H1 (cell line): ENCODE measurements around the gene ELAPOR2. TPM values are rescaled to one million over a fixed set of nuclear protein-coding genes. Genes with fewer than 3 reads are reported as not detected.

Experiments used
- CTCF ChIA-PET: fragments of 300-600 bp; sonication (Branson Sonifier 250); formaldehyde crosslinking; loops from one replicate; lab custom pipeline; 2021; ENCODE audit not compliant: partially characterized antibody; lab: Charles Lee
- POLR2A ChIA-PET: fragments of 300-600 bp; sonication (Branson Sonifier 250); formaldehyde crosslinking; loops from one replicate; lab custom pipeline; 2021; ENCODE audit warnings: inconsistent platforms; ENCODE audit not compliant: partially characterized antibody; lab: Charles Lee
- DNase-seq, 2 experiments: peaks; one replicate each; pipeline versions ENCODE4 v3.0.0 to v3.0.0-alpha.2; 2010 to 2022; ENCODE audit warnings: low spot score in 2 of 2, low read depth in 1 of 2, mixed read lengths in 1 of 2
- FAIRE-seq: peaks from 2 replicates; lab custom pipeline; 2011; peaks lifted over from hg19 to GRCh38; lab: Jason Lieb, UNC
- H2AFZ ChIP-seq: 2 replicates; pipeline ENCODE4 v1.8.1; 2012; ENCODE audit warnings: low read length, inconsistent platforms
- H2AK5ac ChIP-seq: 2 replicates; pipeline ENCODE4 v1.6.1; 2013; ENCODE audit warnings: low read depth, low read length
- H2BK120ac ChIP-seq: replicated peaks from 2 replicates; pipeline ENCODE3; 2013; ENCODE audit warnings: low read depth, low read length, inconsistent platforms
- H2BK12ac ChIP-seq: 2 replicates; pipeline ENCODE4 v1.6.1; 2013; ENCODE audit warnings: low read depth, low read length
- H2BK15ac ChIP-seq: 2 replicates; pipeline ENCODE4 v1.6.1; 2013; ENCODE audit warnings: low read length
- H2BK20ac ChIP-seq: 2 replicates; pipeline ENCODE4 v1.6.1; 2013; ENCODE audit warnings: low read length
- H2BK5ac ChIP-seq: 2 replicates; pipeline ENCODE4 v1.6.1; 2013; ENCODE audit warnings: low read depth, low read length
- H3K14ac ChIP-seq: 2 replicates; pipeline ENCODE4 v1.6.1; 2013; ENCODE audit warnings: inconsistent platforms; ENCODE audit not compliant: insufficient read length
- H3K18ac ChIP-seq: 2 replicates; pipeline ENCODE4 v1.6.1; 2013; ENCODE audit warnings: low read length; ENCODE audit errors: extremely low read depth
- H3K23ac ChIP-seq: 2 replicates; pipeline ENCODE4 v1.6.1; 2013; ENCODE audit warnings: inconsistent platforms; ENCODE audit not compliant: insufficient read length
- H3K23me2 ChIP-seq: 2 replicates; pipeline ENCODE4 v1.6.1; 2013; ENCODE audit warnings: low read depth, low read length
- H3K27ac ChIP-seq: 2 replicates; pipeline ENCODE4 v1.6.1; 2011; ENCODE audit warnings: low read depth, low read length, inconsistent platforms
- H3K27me3 ChIP-seq, 4 experiments: replicated peaks in 1 of 4; 1 replicate in 1 of 4; 2 replicates in 3 of 4; pipeline versions ENCODE4 v1.6.1 to v1.8.1; 2011 to 2013; ENCODE audit warnings: low read length in 3 of 4, mild to moderate bottlenecking in 3 of 4, inconsistent platforms in 2 of 4, mixed read lengths in 2 of 4, moderate library complexity in 1 of 4; ENCODE audit not compliant: control insufficient read depth in 3 of 4, insufficient read depth in 3 of 4; ENCODE audit errors: extremely low read depth in 1 of 4
- H3K36me3 ChIP-seq, 4 experiments: 2 replicates each; pipeline versions ENCODE4 v1.6.1 to v1.8.1; 2011 to 2013; ENCODE audit warnings: mild to moderate bottlenecking in 4 of 4, low read length in 3 of 4, moderate library complexity in 2 of 4, control low read depth in 1 of 4, inconsistent platforms in 1 of 4; ENCODE audit not compliant: insufficient read depth in 4 of 4, control insufficient read depth in 2 of 4
- H3K4ac ChIP-seq: replicated peaks from 2 replicates; pipeline ENCODE3; 2013; ENCODE audit warnings: low read length, low read depth, mixed read lengths, inconsistent platforms; ENCODE audit not compliant: insufficient read length
- H3K4me1 ChIP-seq, 4 experiments: replicated peaks in 1 of 4; 1 replicate in 1 of 4; 2 replicates in 3 of 4; pipeline versions ENCODE4 v1.6.1 to v1.8.1; 2011 to 2013; ENCODE audit warnings: low read length in 3 of 4, inconsistent platforms in 2 of 4, mixed read lengths in 1 of 4; ENCODE audit not compliant: insufficient read depth in 4 of 4, control insufficient read depth in 3 of 4
- H3K4me2 ChIP-seq, 2 experiments: 2 replicates each; pipeline versions ENCODE4 v1.6.1 to v1.8.1; 2011 to 2013; ENCODE audit warnings: low read depth in 2 of 2, low read length in 2 of 2, control low read depth in 1 of 2, inconsistent platforms in 1 of 2, mild to moderate bottlenecking in 1 of 2; ENCODE audit not compliant: insufficient read depth in 1 of 2
- H3K4me3 ChIP-seq, 4 experiments: fragments of 200-600, 300-600 bp in 1 of 4; sonication (generic), shearing (Covaris generic), sonication (Bioruptor Twin) in 1 of 4; 2 replicates each; pipeline versions ENCODE4 v1.5.1 to v1.8.1; 2011 to 2016; ENCODE audit warnings: low read length in 4 of 4, low read depth in 3 of 4, control low read depth in 2 of 4, inconsistent platforms in 2 of 4, mild to moderate bottlenecking in 2 of 4, mixed read lengths in 1 of 4, moderate library complexity in 1 of 4; ENCODE audit not compliant: insufficient read depth in 2 of 4; ENCODE audit errors: extremely low read depth in 1 of 4
- H3K56ac ChIP-seq: replicated peaks from 2 replicates; pipeline ENCODE3; 2013; ENCODE audit warnings: low read depth, mild to moderate bottlenecking, mixed read lengths, low read length, inconsistent platforms; ENCODE audit not compliant: insufficient read length
- H3K79me1 ChIP-seq: 2 replicates; pipeline ENCODE4 v1.6.1; 2013; ENCODE audit warnings: low read depth, low read length, control low read depth
- H3K79me2 ChIP-seq, 2 experiments: 2 replicates each; pipeline versions ENCODE4 v1.6.1 to v1.8.1; 2012 to 2013; ENCODE audit warnings: low read length in 2 of 2, mild to moderate bottlenecking in 2 of 2, inconsistent platforms in 1 of 2; ENCODE audit not compliant: insufficient read depth in 2 of 2, control insufficient read depth in 1 of 2
- H3K9ac ChIP-seq, 4 experiments: replicated peaks in 1 of 4; 1 replicate in 1 of 4; 2 replicates in 3 of 4; pipeline versions ENCODE4 v1.6.1 to v1.8.1; 2011 to 2013; ENCODE audit warnings: low read depth in 3 of 4, low read length in 3 of 4, control low read depth in 2 of 4, mild to moderate bottlenecking in 2 of 4, moderate library complexity in 2 of 4, inconsistent platforms in 1 of 4; ENCODE audit errors: extremely low read depth in 1 of 4
- H3K9me3 ChIP-seq, 2 experiments: 2 replicates each; pipeline versions ENCODE4 v1.6.1 to v1.8.1; 2012 to 2013; ENCODE audit warnings: mild to moderate bottlenecking in 2 of 2, moderate library complexity in 2 of 2, control low read depth in 1 of 2, inconsistent platforms in 1 of 2, low read depth in 1 of 2, low read length in 1 of 2, mixed read lengths in 1 of 2; ENCODE audit not compliant: insufficient read depth in 2 of 2
- H4K20me1 ChIP-seq, 2 experiments: replicated peaks in 1 of 2; 2 replicates each; pipeline versions ENCODE3 to v1.8.1; 2011 to 2013; ENCODE audit warnings: inconsistent platforms in 2 of 2, low read length in 2 of 2, mild to moderate bottlenecking in 1 of 2; ENCODE audit not compliant: insufficient read depth in 2 of 2, control insufficient read depth in 1 of 2
- H4K5ac ChIP-seq: 2 replicates; pipeline ENCODE4 v1.6.1; 2013; ENCODE audit warnings: low read length, low read depth, mixed read lengths, inconsistent platforms; ENCODE audit not compliant: insufficient read length
- H4K8ac ChIP-seq: 2 replicates; pipeline ENCODE4 v1.8.0; 2013; ENCODE audit warnings: mild to moderate bottlenecking, moderate library complexity, low read length, inconsistent platforms; ENCODE audit not compliant: insufficient read depth; ENCODE audit errors: extremely low read depth
- H4K91ac ChIP-seq: replicated peaks from 2 replicates; pipeline ENCODE3; 2013; ENCODE audit warnings: low read length, mixed read lengths, inconsistent platforms; ENCODE audit not compliant: insufficient read length
- ASH2L ChIP-seq: fragments of 200-600, 300-600 bp; sonication (generic); IDR thresholded peaks from one replicate; pipeline ENCODE4 v1.7.1; 2017; ENCODE audit warnings: low read length
- CEBPB ChIP-seq: IDR thresholded peaks from 2 replicates; pipeline ENCODE4 v1.6.1; 2012; ENCODE audit warnings: low read depth, low read length
- CHD2 ChIP-seq: IDR thresholded peaks from 2 replicates; pipeline ENCODE4 v1.6.1; 2012; ENCODE audit warnings: low read length, improper control_type of control experiment
- CREB1 ChIP-seq: IDR thresholded peaks from 2 replicates; pipeline ENCODE4 v1.6.1; 2012; ENCODE audit warnings: inconsistent platforms
- EP300 ChIP-seq, 2 experiments: IDR thresholded peaks; 1 replicate in 1 of 2; 2 replicates in 1 of 2; pipeline ENCODE4 v1.6.1; 2011 to 2012; ENCODE audit warnings: low read depth in 2 of 2, low read length in 2 of 2, mild to moderate bottlenecking in 2 of 2, borderline replicate concordance in 1 of 2, inconsistent platforms in 1 of 2, moderate library complexity in 1 of 2
- FOSL1 ChIP-seq: IDR thresholded peaks from 2 replicates; pipeline ENCODE4 v1.6.1; 2011; ENCODE audit warnings: mild to moderate bottlenecking, low read depth, low read length, moderate library complexity; ENCODE audit not compliant: insufficient read depth
- GABPA ChIP-seq: IDR thresholded peaks from 2 replicates; pipeline ENCODE4 v1.6.1; 2011; ENCODE audit warnings: mild to moderate bottlenecking, low read length, moderate library complexity, borderline replicate concordance; ENCODE audit not compliant: insufficient read depth
- GTF2F1 ChIP-seq: IDR thresholded peaks from 2 replicates; pipeline ENCODE4 v1.6.1; 2012; ENCODE audit warnings: low read depth, low read length, improper control_type of control experiment, borderline replicate concordance
- JUND ChIP-seq: IDR thresholded peaks from 2 replicates; pipeline ENCODE4 v1.6.1; 2011; ENCODE audit warnings: mild to moderate bottlenecking, improper control_type of control experiment, low read length
- PHF8 ChIP-seq: fragments of 200-600 bp; sonication (generic); conservative IDR thresholded peaks from 2 replicates; pipeline ENCODE4 v1.7.1; 2012; ENCODE audit warnings: low read depth, mild to moderate bottlenecking, inconsistent platforms, low read length, moderate library complexity
- POLR2AphosphoS5 ChIP-seq: IDR thresholded peaks from 2 replicates; pipeline ENCODE4 v1.6.1; 2011; ENCODE audit warnings: low read depth, low read length
- SIRT6 ChIP-seq: IDR thresholded peaks from one replicate; pipeline ENCODE4 v1.7.1; 2012; ENCODE audit warnings: low read length, inconsistent platforms
- SIX5 ChIP-seq: IDR thresholded peaks from 2 replicates; pipeline ENCODE4 v1.6.1; 2011; ENCODE audit warnings: mild to moderate bottlenecking, low read depth, low read length
- SRF ChIP-seq: IDR thresholded peaks from 2 replicates; pipeline ENCODE4 v1.6.1; 2011; ENCODE audit warnings: mild to moderate bottlenecking, low read depth, low read length, moderate library complexity
- WGBS, 2 experiments: shearing (Covaris generic) in 1 of 2; methylation state at CpG; one replicate each; pipeline versions ENCODE4 v1.1.6 to v1.1.7; 2013 to 2015; ENCODE audit warnings: low lambda C conversion rate in 2 of 2, mixed read lengths in 2 of 2, inconsistent platforms in 1 of 2, low coverage in 1 of 2, missing lambda C conversion rate in 1 of 2; ENCODE audit not compliant: insufficient replicate concordance in 2 of 2, insufficient coverage in 1 of 2, insufficient read length in 1 of 2; ENCODE audit errors: extremely low coverage in 1 of 2, missing lambda C conversion rate in 1 of 2; 5-methylcytosine and 5-hydroxymethylcytosine counted together
- polyA plus RNA-seq, 7 experiments: library from polyadenylated mRNA; depleted of rRNA in 3 of 7; stranded (reverse) in 5 of 7; unstranded in 2 of 7; fragments of >200 nt in 5 of 7; fragments of 200-250 nt in 2 of 7; gene quantifications; 1 replicate in 5 of 7; 2 replicates in 1 of 7; 4 replicates in 1 of 7; pipeline versions ENCODE4 v1.2.1 to v1.2.3, GENCODE V29; 2011 to 2013; ENCODE audit warnings: missing spikeins in 2 of 7, mixed read lengths in 2 of 7
- total RNA-seq: library from RNA; stranded (reverse); fragmentation: NEBNext Ultra II Directional; extraction: Animal tissue kit (Norgen Biotek cat#: 25700); gene quantifications from 2 replicates; pipeline ENCODE4 v1.2.1, GENCODE V29; 2021

The ELAPOR2 gene
- total and polyA plus RNA-seq, 2 of the 8 experiments (the other 6 are each of a cell fraction or from before 2014, with no cell fraction given): 12.9 to 32.9 TPM

DNA sequence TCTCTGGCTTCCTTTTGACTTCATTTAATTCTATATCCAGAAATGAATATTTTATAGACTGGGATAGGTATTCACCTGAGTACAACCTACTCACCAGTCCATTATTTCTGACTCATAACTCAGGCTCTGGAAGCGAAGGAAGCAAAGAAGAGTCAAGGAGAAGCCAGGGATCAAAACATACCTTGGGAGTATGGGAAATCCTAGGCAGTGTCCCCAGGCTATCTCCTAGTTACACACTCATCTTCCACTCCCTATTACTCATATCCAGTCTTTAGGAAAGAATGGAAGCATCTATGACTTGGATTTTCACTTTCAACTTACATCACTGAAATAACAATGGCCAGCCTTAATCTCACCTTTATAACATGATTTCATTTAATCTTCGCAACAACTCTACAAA lies 40.9 kb upstream of the ELAPOR2 start:
- Histone ChIP-seq H3K23ac (no peak overlapping the region), H3K79me1 (no peaks in the 10 kb centered on the region), H3K4me1 (0 out of 7 replicates have a peak, but pooled peaks cover 0 to 3% (median 0%) of the 10 kb centered on the region in 4 experiments), H3K56ac (no peak overlapping the region), H3K4me3 (no peak overlapping the region), H3K4me2 (no peak overlapping the region), H3K14ac (no peak overlapping the region), H2AK5ac (no peak overlapping the region), H2BK5ac (no peak overlapping the region), H4K20me1 (no peaks in the 10 kb centered on the region), H4K8ac (no peak overlapping the region), H3K4ac (no peak overlapping the region), H2BK15ac (no peak overlapping the region), H4K91ac (no peak overlapping the region), H3K23me2 (no peaks in the 10 kb centered on the region), H3K79me2 (no peaks in the 10 kb centered on the region), H4K5ac (no peak overlapping the region), H2BK20ac (no peak overlapping the region), H3K9ac (no peak overlapping the region), H3K36me3 (no peaks in the 10 kb centered on the region), H3K9me3 (no peaks in the 10 kb centered on the region), H2BK12ac (no peak overlapping the region), H3K27ac (no peak overlapping the region), H3K18ac (no peak overlapping the region), H2BK120ac (no peak overlapping the region), H2AFZ (no peak overlapping the region), H3K27me3 (no peaks in the 10 kb centered on the region)
- ChIA-PET CTCF (no interaction called here), POLR2A (no interaction called here)
- no peak for DNase-seq
- 93% methylated on average over 2 of the region's 2 CpGs; no CpG with 5 or more reads in 1 of the 2 experiments for WGBS, 2 experiments
- TF ChIP-seq JUND (no peak), FOSL1 (no peak), CREB1 (no peak), EP300 (IDR thresholded peaks at IDR 0.05; ENCODE audit: borderline replicate concordance in 1 of 2, low read depth in 2 of 2, low read length in 2 of 2) (no peak), CHD2 (no peak), CEBPB (no peak), GABPA (no peak), SRF (no peak), POLR2AphosphoS5 (no peak), ASH2L (no peak), SIRT6 (no peak), SIX5 (no peak), PHF8 (no peak), GTF2F1 (no peak)
- no peak for FAIRE-seq
